Measurements from ENCODE around the gene CTTNBP2NL.
A peak's percentile ranks its signal among the peaks of the same experiment; 100 is the strongest.
"Not testable (repeated sequence)": the region's sequence is repeated elsewhere in the genome, so short reads cannot be mapped to it uniquely, and the experiment has no call there.

Gene CTTNBP2NL

GRCh38 chr1:112431038-112431437, 35.0 kb downstream of the CTTNBP2NL start:
- DNase-seq, result no peak

GRCh38 chr1:112435448-112435847, 39.4 kb downstream of the CTTNBP2NL start:
- no peak for DNase-seq

GRCh38 chr1:112436384-112437156, 40.6 kb downstream of the CTTNBP2NL start:
- DNase-seq, result no peak

GRCh38 chr1:112438156-112438555, 42.1 kb downstream of the CTTNBP2NL start:
- not testable (repeated sequence) for DNase-seq

- no peak for DNase-seq
Observed at GRCh38 chr1:112439592-112439991, 43.6 kb downstream of the CTTNBP2NL start.

GRCh38 chr1:112440574-112440973, 44.6 kb downstream of the CTTNBP2NL start:
- DNase-seq, result no peak

- no peak for DNase-seq
Observed at GRCh38 chr1:112444269-112444668, 48.3 kb downstream of the CTTNBP2NL start.

GRCh38 chr1:112445596-112445995, 49.6 kb downstream of the CTTNBP2NL start:
- no peak for DNase-seq

GRCh38 chr1:112446411-112446810, 50.4 kb downstream of the CTTNBP2NL start:
- no peak for DNase-seq

GRCh38 chr1:112448904-112449629, 53.1 kb downstream of the CTTNBP2NL start:
- DNase-seq, result no peak

- DNase-seq, result no peak
Observed at GRCh38 chr1:112449630-112449983, 53.6 kb downstream of the CTTNBP2NL start.

- DNase-seq, result no peak
Observed at GRCh38 chr1:112450773-112451172, 54.8 kb downstream of the CTTNBP2NL start.

- DNase-seq, result not testable (repeated sequence)
Observed at GRCh38 chr1:112451301-112451700, 55.3 kb downstream of the CTTNBP2NL start.

GRCh38 chr1:112453876-112454275, 57.9 kb downstream of the CTTNBP2NL start:
- DNase-seq, result no peak

- no peak for DNase-seq
Observed at GRCh38 chr1:112454316-112454715, 58.3 kb downstream of the CTTNBP2NL start.

GRCh38 chr1:112457241-112457640, 61.2 kb downstream of the CTTNBP2NL start:
- DNase-seq, result no peak

GRCh38 chr1:112457955-112458354, 61.9 kb downstream of the CTTNBP2NL start:
- no peak for DNase-seq

- no peak for DNase-seq
Observed at GRCh38 chr1:112458756-112459155, 62.7 kb downstream of the CTTNBP2NL start.

- DNase-seq, result peak; percentile 38
Observed at GRCh38 chr1:112460615-112461014, 64.6 kb downstream of the CTTNBP2NL start.

GRCh38 chr1:112461200-112461871, 65.3 kb downstream of the CTTNBP2NL start:
- DNase-seq, result no peak

GRCh38 chr1:112462953-112463279, 66.9 kb downstream of the CTTNBP2NL start:
- DNase-seq, result no peak

- DNase-seq, result no peak
Observed at GRCh38 chr1:112464501-112464900, 68.5 kb downstream of the CTTNBP2NL start.

GRCh38 chr1:112465122-112465521, 69.1 kb downstream of the CTTNBP2NL start:
- DNase-seq, result no peak

- peak; percentile 93 for DNase-seq
Observed at GRCh38 chr1:112466078-112466660, 70.2 kb downstream of the CTTNBP2NL start.

Measured in NCI-H146 (cell line).